ENCODE results near the gene PCCB. TPM values are rescaled to one million over a fixed set of nuclear protein-coding genes. Genes with fewer than 3 reads are reported as not detected.
A peak's percentile ranks its signal among the peaks of the same experiment; 100 is the strongest.

Gene PCCB
- 104 and 110 TPM in 2 replicates for total RNA-seq
- 42.6 TPM for polyA plus RNA-seq (2012)

DNA sequence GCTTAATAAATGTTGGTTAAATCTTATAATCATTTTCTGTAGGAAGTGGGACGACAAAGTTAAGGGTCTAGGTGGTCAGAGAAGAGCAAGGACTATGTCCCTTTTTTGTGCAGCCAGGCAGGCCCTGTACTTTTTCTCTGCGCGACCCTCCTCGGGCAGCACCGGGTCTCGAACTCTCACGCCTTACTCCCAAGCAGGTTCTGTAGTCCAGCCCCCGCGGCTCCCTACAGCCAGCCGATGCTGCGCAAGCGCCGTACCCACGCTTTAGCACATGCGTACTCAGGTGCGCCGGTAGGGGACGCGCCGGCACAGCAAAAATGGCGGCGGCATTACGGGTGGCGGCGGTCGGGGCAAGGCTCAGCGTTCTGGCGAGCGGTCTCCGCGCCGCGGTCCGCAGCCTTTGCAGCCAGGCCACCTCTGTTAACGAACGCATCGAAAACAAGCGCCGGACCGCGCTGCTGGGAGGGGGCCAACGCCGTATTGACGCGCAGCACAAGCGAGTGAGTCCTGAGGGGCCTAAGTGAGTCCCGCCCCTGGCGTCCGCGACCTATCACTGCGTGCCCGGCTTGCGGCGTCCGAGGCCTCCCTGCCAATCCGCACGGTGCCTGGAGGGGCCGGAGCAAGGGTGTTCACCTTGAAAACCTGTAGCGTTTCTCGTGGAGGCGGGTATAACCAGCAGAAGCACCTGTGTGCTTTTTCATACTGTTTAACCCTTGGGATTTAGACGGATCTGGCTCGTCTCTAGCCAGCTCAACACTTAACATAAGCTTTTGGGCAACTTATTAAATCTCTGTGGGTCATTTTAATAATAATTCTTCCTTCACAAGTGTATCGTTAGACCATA, at the start of gene PCCB:
PCCB (plus strand) TSS at position 282 of the 844 bp plus-strand sequence; CDS start at position 318, 36 bp downstream.
- peak; percentile 93 for DNase-seq (ENCODE audit: low read depth)

DNA sequence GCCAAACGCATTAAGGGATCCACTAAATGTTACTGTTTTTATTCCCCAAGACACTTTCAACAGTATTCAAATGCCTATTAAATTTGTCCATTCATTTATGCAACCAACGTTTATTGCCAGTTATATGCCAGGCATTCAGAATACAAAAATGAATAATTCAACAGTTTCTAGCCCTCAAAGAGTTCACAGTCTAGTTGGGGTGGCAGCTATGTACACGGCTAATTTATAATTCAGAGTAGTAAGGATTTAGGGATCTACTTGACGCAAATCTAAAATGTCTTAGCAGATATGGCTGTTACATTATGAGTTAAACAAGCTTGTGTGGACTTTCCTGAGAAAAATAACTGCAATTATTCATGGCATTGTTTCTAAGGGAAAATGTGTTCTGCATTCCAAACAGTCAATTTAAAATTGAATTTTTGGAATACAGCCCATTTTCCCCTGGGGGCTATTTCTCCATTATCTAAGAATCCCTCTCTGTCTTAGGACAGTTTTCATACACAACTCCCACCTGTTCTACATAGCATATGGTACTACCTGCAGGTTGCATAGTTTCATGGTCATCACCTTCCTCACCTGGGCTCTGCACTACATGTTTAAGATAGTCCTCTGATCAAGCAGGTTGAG, 42.5 kb upstream of the PCCB start:
- no peak for DNase-seq (ENCODE audit: low read depth)

DNA sequence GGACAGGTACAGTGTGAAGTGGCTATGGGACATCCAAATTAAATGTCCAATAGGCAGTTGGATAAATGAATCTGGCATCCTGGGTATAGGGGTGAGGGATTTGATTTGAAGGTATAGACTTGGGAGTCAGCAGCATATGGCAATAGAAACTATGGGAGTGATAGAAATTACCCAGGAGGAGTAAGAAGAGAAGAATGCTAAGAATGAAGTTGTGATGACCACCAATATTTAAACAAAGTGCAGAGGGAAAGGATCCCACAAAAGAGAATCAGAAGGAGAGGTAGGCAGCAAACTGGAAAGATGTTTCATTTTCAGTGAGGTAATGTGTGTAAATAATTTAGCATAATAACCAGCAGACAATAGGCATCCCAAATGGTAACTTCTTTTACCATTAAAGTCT, 40.2 kb upstream of the PCCB start:
- DNase-seq (ENCODE audit: low read depth) = no peak

DNA sequence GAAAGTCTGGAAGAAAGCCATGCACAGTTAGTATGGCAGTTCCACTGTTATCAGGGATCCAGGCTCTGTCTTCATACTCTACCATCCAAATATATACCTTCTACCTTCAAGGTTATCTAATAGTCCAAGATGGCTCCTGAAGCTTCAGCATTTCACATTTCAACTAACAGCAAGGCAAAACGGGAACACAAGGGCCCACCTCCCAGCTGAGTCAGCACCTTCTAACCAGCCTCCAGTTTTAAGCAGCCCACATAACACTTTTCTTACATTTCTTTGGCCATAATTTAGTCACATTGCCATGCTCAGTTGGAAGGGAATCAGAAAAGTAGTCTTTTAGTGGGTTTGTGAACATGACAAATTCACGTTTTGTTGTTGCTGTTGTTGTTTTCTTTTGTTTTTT, 38.6 kb upstream of the PCCB start:
- DNase-seq (ENCODE audit: low read depth) = no peak

DNA sequence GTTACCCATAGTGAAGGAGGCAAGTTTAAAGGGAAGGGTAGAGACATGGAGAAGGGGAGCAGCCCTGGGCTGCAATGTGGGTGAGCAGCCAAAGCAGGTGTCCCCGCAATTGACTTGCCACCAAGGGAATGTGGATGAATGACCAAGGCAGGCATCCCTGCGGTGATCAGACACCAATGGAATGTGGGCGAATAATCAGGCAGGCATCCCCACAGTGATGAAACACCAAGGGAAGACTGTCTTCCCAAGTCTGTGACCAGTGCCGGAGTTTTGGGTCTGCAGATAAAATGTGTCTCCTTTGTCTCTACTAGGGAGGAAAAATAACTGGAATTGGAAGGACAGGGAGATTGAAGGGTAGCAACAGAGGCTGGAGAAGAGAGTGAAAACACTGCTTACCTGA, 27.4 kb upstream of the PCCB start:
- DNase-seq (ENCODE audit: low read depth) = peak; percentile 91

DNA sequence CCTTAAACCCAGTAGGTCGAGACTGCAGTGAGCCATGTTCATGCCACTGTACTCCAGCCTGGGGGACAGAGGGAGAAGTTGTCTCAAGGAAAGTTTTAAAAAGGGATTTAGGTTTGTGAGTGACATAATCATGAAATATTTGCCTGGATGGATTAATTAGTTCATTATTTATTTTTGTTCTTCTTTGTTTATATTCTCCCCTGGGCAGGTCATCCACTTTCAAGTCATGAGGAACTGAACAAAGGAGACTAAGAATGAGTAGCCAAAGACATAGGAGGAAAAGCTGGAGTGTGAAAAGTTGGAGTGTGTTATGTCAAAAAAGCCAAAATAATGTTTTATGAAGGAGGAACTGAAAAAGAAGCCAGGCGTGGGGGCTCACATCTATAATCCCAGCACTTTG, 17.7 kb upstream of the PCCB start:
- DNase-seq (ENCODE audit: low read depth) = no peak

DNA sequence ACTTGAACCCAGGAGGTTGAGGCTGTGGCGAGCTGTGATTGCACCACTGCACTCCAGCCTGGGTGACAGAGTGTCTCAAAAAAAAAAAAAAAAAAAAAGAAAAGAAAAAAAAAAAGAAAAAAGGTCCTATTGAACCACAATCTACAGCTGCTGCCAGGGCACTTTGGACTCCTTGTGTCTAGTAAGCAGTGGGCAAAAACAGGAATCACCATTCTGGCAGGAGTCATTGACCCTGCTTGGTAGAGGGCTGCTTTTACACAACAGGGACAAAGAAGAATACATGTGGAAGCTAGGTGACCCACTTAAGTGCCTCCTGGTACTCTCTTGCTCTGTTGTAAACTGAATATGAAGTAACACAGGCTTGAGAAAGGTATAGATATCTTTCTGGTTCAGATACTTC, 14.6 kb upstream of the PCCB start:
- no peak for DNase-seq (ENCODE audit: low read depth)

DNA sequence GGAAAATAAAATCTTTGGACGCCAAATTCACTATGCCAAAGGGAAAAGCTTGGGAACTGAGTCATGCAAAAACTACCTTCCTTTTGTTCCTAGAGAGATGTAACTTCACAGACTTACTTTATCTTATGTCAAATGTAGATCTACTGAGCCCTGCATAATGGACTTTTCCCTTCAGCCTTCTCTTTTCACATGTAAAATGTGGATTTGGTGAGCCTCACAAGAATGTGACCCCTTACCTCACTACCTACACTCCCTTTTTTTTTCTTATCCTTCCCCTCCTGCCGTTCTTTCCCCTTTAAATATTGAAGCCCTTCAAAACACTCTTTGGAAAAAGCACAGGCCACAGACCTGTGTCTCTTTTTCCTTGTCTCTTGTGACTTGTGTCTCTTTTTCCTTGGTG, 14.0 kb upstream of the PCCB start:
- DNase-seq (ENCODE audit: low read depth) = no peak

DNA sequence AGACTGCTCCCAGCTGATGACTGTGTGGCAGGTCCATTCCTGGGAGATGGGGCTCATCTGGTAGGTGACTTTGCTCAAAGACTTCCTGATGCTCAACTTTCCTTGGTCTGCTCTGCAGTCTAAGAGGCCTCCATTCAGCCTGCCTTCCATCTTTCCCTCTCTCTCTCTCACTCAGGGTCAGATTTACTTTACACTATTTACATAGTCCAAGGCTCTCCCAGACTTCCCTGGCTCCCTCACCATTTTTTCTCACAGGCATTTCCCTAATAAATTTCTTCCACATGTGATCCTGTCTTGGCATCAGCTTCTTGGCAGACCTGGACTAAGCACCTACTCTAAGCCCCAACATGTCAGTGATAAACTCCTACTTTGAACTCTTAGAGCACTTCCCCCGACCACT, 13.0 kb upstream of the PCCB start:
- DNase-seq (ENCODE audit: low read depth) = no peak

DNA sequence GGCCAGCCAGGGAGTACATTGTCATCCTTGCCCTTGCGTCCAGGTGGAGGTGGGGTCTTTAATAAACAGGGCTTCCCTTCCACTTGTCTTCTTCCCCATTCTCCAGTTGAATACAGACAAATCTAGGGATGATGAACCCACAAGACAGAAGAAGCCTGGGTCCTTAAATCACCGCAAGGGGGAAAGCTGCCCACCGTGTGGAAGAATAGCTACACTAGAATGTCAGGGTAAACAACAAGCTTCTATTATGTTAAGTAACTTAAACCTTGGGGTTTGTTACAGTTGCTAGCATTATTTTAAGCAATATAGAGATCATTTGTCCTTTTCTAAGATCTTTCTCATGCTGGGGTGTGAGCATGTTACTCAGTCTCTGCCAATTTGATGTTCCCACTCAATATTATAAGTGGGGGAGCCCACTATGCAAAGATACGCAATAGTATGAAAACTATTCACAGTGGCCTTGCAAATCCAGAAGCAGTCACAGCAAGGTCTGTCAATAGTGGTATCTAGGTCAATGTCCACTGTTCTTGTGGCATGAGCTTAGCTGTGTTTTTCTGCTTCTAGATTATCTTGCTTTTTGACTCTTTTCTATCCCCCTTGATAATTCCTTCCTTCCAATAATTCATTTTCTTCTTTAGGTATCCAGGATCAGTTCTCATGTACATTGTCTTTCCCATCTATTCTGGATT, 12.0 kb upstream of the PCCB start:
- DNase-seq (ENCODE audit: low read depth) = no peak

DNA sequence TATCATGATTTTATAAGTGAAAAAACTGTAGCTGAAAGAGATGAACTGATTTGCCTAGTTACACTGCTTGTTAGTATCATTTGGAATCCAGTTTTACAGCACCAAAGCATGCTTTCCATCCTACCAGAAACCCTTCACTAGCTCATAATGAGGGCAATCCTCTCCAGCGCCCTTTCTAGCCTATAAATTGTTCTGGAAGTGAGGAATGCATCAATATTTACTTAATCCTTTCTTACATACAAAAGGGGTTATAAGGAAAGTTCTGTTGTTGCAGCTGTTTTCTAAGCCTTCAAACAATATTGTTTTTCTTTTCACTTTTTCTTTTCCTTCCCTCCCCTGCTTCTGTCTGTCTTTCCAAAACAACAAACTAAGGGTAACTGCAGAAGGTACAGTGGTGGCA, 11.0 kb upstream of the PCCB start:
- DNase-seq (ENCODE audit: low read depth) = peak; percentile 16

DNA sequence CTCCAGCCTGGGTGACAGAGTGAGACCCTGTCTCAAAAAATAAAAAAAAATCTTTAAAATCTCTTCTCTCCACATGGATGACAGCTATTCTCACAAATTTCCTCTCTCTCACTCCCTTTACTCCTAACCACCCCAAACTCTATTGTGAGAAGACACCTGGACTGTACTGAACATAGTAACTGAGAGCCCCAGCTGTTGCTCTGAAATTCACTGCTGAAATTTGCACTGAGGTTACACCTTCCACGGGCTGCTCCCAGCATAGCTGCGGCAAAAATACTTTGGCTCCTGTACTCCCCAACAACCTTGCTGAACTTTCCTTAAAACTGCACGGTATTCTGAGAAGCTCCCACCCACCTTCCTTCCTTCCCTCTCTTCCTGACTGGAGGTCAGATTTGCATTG, 4.4 kb upstream of the PCCB start:
- no peak for DNase-seq (ENCODE audit: low read depth)

DNA sequence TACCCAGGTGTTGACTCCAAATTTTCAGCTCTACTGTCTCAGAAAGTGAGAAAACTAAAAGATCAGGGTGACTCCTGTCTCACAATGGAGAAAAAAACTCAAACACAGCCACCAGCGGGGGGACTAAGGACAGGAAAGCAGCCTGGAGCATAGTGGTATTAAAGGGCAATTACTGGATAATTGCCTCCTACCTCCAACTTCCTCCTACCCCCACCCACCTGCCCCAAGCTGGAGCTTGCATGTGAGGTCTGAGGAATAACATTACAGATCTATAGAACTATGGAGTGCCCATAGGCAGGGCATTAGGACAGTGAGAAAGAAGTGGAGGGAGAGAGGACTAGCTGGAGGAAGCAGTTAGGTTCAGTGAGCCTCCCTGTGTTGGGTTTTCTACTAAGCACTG, 2.7 kb upstream of the PCCB start:
- DNase-seq (ENCODE audit: low read depth) = no peak

DNA sequence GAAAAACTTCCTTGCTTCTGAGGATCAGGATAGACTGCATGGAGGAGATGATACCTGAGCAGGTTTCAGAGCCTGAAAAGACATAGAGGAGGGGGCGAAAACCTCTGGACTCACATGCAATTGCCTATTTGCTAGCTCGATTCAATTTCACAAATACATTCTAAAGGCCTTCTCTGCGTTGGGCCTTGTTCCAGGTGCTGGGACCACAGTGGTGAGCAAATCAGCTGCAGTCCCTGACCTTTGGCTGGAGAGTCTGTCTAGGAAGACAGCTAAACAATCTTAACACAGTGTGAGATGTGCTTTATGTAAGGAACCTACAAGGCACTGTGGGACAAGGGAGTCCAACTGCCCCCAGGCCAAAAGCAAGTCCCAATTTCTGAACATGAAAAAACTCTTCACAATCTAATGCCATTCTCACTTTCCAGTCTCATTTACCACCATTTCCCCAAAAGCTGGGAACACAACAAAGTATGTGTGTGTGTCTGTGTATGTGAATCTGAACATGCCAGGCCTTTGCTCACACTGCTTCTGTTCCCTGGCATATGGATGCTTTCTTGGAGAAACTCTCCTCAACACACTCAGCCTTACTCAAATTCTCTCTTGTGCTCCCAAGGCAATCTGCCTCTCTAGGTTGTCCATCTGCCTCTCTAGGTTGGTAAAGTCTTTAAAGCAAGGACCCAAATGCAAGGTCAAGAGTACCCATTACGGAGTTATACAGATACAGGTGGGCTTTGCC, 2.1 kb upstream of the PCCB start:
- no peak for DNase-seq (ENCODE audit: low read depth)

DNA sequence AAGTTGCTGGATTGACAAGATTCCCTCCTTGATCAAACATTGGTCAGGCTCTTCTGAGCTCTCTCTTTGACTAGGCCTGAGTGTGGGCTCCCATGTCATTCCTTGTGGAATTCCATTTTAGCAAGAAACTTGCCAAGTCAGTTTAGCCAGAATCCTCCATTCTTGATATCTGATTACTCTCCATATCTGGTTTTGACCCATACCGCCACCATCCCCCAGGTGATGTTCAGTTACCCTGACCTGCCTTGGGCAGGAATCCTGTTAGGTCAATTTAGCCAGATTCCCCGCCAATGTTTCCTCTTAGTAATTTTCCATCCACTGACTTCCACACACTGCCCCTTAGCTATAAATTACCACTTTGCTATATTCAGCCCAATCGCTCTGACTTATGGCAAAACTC, 1.0 kb upstream of the PCCB start:
- no peak for DNase-seq (ENCODE audit: low read depth)

DNA sequence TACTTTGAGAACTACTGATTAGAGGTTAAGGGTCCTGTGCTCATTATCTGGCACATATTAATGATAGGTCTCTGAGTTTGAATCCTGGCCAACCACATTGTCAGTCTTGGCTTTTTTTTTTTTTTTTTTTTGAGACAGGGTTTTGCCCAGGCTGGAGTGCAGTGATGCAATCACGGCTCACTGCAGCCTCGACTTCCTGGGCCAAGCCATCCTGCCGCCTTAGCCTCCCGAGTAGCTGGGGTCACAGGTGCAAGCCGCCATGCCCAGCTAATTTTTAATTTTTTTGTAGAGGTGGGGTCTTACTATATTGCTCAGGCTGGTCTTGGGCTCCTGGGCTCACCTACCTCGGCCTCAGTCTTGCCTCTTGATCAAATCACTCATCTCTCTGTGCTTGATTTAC, 547 bp upstream of the PCCB start:
- no peak for DNase-seq (ENCODE audit: low read depth)

DNA sequence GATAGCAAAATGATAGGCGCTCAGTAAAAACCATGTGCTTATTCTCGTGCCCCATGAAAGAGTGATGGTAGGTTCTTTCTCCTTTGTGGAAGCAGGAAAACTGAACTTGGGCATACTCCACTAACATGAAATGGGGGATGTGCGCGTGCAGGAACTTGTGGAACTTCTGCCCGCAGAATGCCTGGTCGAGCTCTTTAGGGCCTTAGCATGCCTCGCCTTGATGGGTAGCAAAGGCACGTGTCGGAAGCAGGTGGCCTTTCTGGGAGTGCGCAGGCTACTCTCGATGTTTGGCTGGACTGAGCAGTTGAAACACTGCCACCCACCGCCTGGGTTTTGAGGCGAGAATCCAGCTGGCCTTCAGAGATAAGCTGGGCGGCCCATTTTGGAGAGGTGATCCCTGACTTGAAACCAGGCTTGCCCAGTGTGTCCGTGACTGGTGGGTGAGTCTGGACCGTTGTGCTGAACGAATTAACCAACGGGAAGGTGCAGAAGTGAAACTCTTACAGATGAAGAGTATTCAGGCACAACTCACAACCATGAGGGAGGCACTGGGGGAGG, 842 bp downstream of the PCCB start:
- DNase-seq (ENCODE audit: low read depth) = peak; percentile 96

DNA sequence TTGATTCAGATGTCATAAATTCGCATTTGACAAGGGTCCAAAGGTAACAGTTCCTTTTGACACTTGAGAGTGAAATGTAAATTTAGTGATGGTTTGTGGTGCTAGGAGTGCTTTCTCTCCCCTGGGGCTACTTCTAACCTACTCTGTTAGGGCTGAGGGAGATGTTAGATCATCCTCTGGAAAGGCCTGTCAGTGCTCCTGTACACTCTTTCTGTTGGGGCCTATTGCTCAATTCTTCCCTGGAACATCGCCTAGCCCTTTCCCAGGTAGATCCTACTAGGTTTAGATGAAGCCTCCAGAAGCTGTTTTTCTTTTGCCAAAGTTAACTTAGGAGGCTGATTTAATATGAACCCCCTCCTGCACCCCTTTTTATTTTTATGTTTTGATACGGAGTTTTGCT, 1.4 kb downstream of the PCCB start:
- no peak for DNase-seq (ENCODE audit: low read depth)

DNA sequence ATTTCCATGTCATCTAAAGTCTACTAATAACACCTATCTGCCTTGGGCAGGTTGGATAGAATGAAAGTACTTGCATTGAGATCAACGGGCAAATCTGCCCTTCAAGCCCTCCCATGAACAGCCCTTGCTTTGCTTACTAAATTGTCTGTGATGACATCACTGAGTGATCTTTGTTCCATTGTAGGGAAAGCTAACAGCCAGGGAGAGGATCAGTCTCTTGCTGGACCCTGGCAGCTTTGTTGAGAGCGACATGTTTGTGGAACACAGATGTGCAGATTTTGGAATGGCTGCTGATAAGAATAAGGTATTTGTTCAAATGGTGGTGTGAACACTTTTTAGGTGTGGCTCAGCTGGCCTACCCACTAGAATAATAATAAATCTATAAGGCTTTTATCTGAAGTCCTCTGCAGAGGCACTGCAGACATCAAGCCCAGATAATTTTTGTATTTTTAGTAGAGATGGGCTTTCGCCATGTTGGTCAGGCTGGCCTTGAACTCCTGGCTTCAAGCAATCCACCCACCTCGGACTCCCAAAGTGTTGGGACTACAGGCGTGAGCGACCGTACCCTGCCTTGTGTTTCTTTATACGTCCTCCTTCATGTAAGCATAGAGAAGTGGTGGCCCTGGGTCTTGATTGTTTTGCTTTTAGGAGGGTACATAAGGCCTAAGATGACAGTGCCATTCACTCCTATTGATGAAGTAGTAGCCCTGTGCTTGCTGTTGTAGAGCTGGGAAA, 5.7 kb downstream of the PCCB start:
- DNase-seq (ENCODE audit: low read depth) = no peak

DNA sequence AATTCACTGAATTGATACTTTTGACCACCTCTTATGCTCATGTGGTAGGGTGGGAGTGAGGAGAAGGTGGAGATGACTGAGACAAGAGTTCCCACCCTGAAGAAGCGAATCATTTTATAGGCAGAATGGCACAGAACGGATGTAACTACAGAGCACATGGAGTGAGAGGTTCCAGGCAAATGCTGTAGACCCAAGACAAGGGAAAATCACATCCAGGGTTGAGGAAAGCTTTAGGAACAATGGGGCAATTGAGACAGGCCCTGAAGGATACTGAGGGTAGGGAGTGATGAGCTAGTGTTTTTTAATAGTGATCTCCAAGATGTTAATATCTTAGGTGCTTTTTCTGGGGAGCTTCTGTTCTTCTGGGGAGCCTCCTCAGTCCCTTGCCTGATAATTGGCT, 8.1 kb downstream of the PCCB start:
- no peak for DNase-seq (ENCODE audit: low read depth)

DNA sequence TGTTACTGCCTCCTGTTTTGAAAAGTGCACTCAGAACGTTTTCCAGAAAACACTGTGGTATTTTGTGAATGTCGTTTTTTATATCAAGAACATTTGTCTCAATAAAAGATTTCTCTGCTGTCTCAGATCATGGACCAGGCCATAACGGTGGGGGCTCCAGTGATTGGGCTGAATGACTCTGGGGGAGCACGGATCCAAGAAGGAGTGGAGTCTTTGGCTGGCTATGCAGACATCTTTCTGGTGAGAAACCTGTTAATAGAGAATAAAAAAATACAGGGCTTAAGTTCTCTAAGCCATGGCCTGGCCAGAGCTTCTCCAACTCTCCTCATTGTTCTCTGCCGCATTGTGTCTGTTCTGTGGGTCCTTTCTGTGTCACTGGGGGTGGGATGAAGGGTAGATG, 11.7 kb downstream of the PCCB start:
- DNase-seq (ENCODE audit: low read depth) = no peak
